Measurements from ENCODE around the gene HORMAD1. TPM values are rescaled to one million over a fixed set of nuclear protein-coding genes. Genes with fewer than 3 reads are reported as not detected.

Gene HORMAD1
- total RNA-seq, 1 donor from 2014 or later, result not detected

- Mint-ChIP-seq H3K36me3 (ENCODE audit: low read depth) (peaks cover 16% of the 10 kb centered on the region), H3K9me3 (no peaks in the 10 kb centered on the region), H3K27ac (no peak overlapping the region), H3K4me3 (no peak overlapping the region), H3K4me1 (ENCODE audit: low read depth) (no peaks in the 10 kb centered on the region), H3K27me3 (ENCODE audit: insufficient read depth) (no peaks in the 10 kb centered on the region)
- intact Hi-C loops (cut with micrococcal nuclease), result no loop called here
- no peak for DNase-seq (ENCODE audit: low spot score)
Observed at GRCh38 chr1:150649441-150650075, 71.1 kb downstream of the HORMAD1 start.

Other genes with a start within 250 kb of the HORMAD1 start
- gene TARS2, start 233.5 kb downstream of the HORMAD1 start, total RNA-seq, result 77.3 and 77.4 TPM in 2 replicates
- 1.9 and 2.6 TPM in 2 replicates for gene ECM1, start 212.8 kb downstream of the HORMAD1 start, total RNA-seq
- not detected in 2 replicates for gene FALEC, start 205.1 kb downstream of the HORMAD1 start, total RNA-seq
- 1.2 and 1.3 TPM in 2 replicates for gene ADAMTSL4, start 171.5 kb downstream of the HORMAD1 start, total RNA-seq
- gene MCL1, start 141.3 kb downstream of the HORMAD1 start, total RNA-seq, result 311 and 317 TPM in 2 replicates
- gene ENSA, start 91.3 kb downstream of the HORMAD1 start, total RNA-seq, result 282 and 285 TPM in 2 replicates
- gene GOLPH3L, start 23.7 kb downstream of the HORMAD1 start, total RNA-seq, result 19.1 and 20.5 TPM in 2 replicates
- gene CTSS, start 44.9 kb upstream of the HORMAD1 start, total RNA-seq, result 31.7 and 34.2 TPM in 2 replicates
- 1.8 and 2.7 TPM in 2 replicates for gene CTSK, start 87.4 kb upstream of the HORMAD1 start, total RNA-seq
- gene ARNT, start 155.7 kb upstream of the HORMAD1 start, total RNA-seq, result 32.4 and 32.5 TPM in 2 replicates
- not detected in 2 replicates for gene CTXND2, start 166.2 kb upstream of the HORMAD1 start, total RNA-seq
- gene SETDB1, start 205.5 kb upstream of the HORMAD1 start, total RNA-seq, result 60.6 and 63.7 TPM in 2 replicates

All from activated T-helper 1 cell treated with anti-CD3 and anti-CD28 coated beads, Interleukin-12 subunit alpha, Interleukin-12 subunit beta, Interleukin-2, Interleukin-4 antibody, amounts not matched to agents 30 ng/mL and 10 ng/mL and 1 ng/mL, durations not matched to agents 14 hours and 24 hours and 36 hours (primary cell).